ENCODE results near the gene TUBGCP6.
A peak's percentile ranks its signal among the peaks of the same experiment; 100 is the strongest.

GRCh38 chr22:50209893-50210292 is 34.9 kb downstream of the TUBGCP6 start:
- TF ChIP-seq POLR2A (IDR thresholded peaks at IDR 0.05) (no peak), CTCF (IDR thresholded peaks at IDR 0.05) (peak; percentile 72 to 87 (median 79))

Data from thyroid gland (tissue), 4 donors.